Upper lobe of left lung (tissue), 6 donors: ENCODE measurements around the gene DPH6. TPM values are rescaled to one million over a fixed set of nuclear protein-coding genes. Genes with fewer than 3 reads are reported as not detected.

ENCODE experiments used
- ATAC-seq, 2 donors: fragments of 200-7000 bp; cut with Tn5 transposase; one replicate each; pipeline ENCODE4 v1.9.1; 2022; ENCODE audit warnings: mild to moderate bottlenecking in 2 of 2, moderate library complexity in 2 of 2; ENCODE audit not compliant: low FRiP score in 2 of 2
- DNase-seq, 2 donors: peaks; one replicate each; pipeline ENCODE4 v3.0.0-alpha.2; 2019 to 2020
- H3K27ac ChIP-seq, 4 donors: fragments of 200-600 bp; sonication (generic); one replicate each; pipeline ENCODE4 v1.5.1; 2016 to 2019
- H3K27me3 ChIP-seq, 4 donors: fragments of 200-600 bp; sonication (generic); one replicate each; pipeline ENCODE4 v1.5.1; 2017 to 2019
- H3K36me3 ChIP-seq, 4 donors: fragments of 200-600 bp; sonication (generic); one replicate each; pipeline ENCODE4 v1.5.1; 2016 to 2019
- H3K4me1 ChIP-seq, 4 donors: fragments of 200-600 bp; sonication (generic); one replicate each; pipeline ENCODE4 v1.5.1; 2018 to 2019
- H3K4me3 ChIP-seq, 4 donors: fragments of 200-600 bp; sonication (generic); one replicate each; pipeline ENCODE4 v1.5.1; 2017 to 2019; ENCODE audit warnings: mild to moderate bottlenecking in 2 of 4, moderate library complexity in 1 of 4
- H3K9me3 ChIP-seq, 4 donors: fragments of 200-600 bp; sonication (generic); one replicate each; pipeline ENCODE4 v1.5.1; 2018 to 2019
- EP300 ChIP-seq, 4 donors: sonication (generic); formaldehyde crosslinking; IDR thresholded peaks; one replicate each; pipeline ENCODE4 v1.5.1; 2017; ENCODE audit warnings: antibody characterized with exemption in 4 of 4, control low read depth in 2 of 4
- POLR2A ChIP-seq, 4 donors: fragments of 450-650 bp; IDR thresholded peaks; one replicate each; pipeline ENCODE4 v1.5.1; 2016 to 2017; ENCODE audit warnings: antibody characterized with exemption in 4 of 4, mild to moderate bottlenecking in 2 of 4
- POLR2AphosphoS5 ChIP-seq, 2 donors: sonication (generic); formaldehyde crosslinking; IDR thresholded peaks; one replicate each; pipeline ENCODE4 v1.5.1; 2017; ENCODE audit warnings: antibody characterized with exemption in 2 of 2
- WGBS, 2 donors: methylation state at CpG; one replicate each; pipeline ENCODE4 v1.1.5; 2017 to 2018; 5-methylcytosine and 5-hydroxymethylcytosine counted together
- total RNA-seq, 6 donors: library from RNA; depleted of rRNA in 4 of 6; stranded (reverse); fragments of >200 nt in 4 of 6; gene quantifications; one replicate each; pipeline versions ENCODE4 v1.1.0 to v1.2.1, GENCODE V29; 2016 to 2021
- TF ChIP-seq, protein P1 (sequence below), 6 experiments: fragments of 450-650 bp in 4 of 6; fragments of 200-600 bp in 2 of 6; sonication (generic) in 2 of 6; IDR thresholded peaks; one replicate each; pipeline ENCODE4 v1.5.1; 2016 to 2019; ENCODE audit warnings: antibody characterized with exemption in 6 of 6
- donor health status: DM: no; HTN: no; CAD: no; lungs with moderate emphysema.
- donor health status: DM: no; HTN: yes; CAD: no; lungs with severe emphysema.

The DPH6 gene
- total RNA-seq, 6 donors from 2014 or later, result 6.3 to 48.2 (median 14.6) TPM

DNA sequence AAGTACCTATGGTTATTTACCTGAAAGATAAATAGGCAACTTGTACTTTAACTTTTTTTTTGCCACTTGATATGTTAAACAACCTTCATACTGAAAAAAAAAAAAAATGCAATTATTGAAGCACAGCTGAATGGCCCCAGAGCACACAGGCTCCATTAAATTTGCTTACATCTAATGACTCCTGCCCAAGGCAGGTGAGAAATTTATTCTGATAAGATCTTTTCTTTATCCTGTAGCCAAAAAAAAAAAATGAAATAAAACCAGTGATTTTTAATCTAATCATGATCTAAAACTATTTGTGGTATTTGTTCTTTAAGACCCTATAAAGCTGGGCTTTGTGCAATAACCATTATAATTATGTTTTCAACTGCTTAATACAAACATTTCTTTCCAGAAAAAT lies 115.7 kb downstream of the DPH6 start:
- TF ChIP-seq POLR2A (IDR thresholded peaks at IDR 0.05) (no peak), POLR2AphosphoS5 (IDR thresholded peaks at IDR 0.05) (no peak), EP300 (IDR thresholded peaks at IDR 0.05) (no peak)
- TF ChIP-seq, protein P1, sequence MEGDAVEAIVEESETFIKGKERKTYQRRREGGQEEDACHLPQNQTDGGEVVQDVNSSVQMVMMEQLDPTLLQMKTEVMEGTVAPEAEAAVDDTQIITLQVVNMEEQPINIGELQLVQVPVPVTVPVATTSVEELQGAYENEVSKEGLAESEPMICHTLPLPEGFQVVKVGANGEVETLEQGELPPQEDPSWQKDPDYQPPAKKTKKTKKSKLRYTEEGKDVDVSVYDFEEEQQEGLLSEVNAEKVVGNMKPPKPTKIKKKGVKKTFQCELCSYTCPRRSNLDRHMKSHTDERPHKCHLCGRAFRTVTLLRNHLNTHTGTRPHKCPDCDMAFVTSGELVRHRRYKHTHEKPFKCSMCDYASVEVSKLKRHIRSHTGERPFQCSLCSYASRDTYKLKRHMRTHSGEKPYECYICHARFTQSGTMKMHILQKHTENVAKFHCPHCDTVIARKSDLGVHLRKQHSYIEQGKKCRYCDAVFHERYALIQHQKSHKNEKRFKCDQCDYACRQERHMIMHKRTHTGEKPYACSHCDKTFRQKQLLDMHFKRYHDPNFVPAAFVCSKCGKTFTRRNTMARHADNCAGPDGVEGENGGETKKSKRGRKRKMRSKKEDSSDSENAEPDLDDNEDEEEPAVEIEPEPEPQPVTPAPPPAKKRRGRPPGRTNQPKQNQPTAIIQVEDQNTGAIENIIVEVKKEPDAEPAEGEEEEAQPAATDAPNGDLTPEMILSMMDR (IDR thresholded peaks at IDR 0.05), result no peak
- H3K4me3 ChIP-seq, result no peak overlapping the region
- H3K4me1 ChIP-seq, result no peaks in the 10 kb centered on the region
- H3K9me3 ChIP-seq, result no peaks in the 10 kb centered on the region
- ATAC-seq (no peak), DNase-seq (no peak)
- no peaks in the 10 kb centered on the region for H3K36me3 ChIP-seq
- H3K27me3 ChIP-seq, result no peaks in the 10 kb centered on the region
- H3K27ac ChIP-seq, result no peak overlapping the region

DNA sequence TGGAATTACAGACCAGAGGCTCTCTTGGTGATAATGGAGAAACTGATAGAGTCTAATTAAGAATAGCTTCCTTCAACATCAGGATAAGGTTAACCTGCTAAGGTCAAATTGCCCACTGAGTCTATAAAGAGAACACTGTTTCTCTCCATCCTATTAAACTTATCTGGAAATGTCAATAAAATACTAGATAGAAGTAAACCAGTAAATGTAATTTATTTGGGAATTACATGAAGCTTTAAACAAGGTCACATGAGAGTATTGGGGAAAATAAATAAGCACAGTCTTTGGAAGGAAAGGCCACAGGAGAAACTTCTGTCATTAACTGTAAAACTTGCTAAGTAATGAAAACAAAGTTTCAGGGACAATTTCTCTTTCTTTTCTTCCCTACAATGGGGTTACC lies 118.5 kb downstream of the DPH6 start:
- Histone ChIP-seq H3K27me3 (no peaks in the 10 kb centered on the region), H3K36me3 (no peaks in the 10 kb centered on the region), H3K27ac (no peak overlapping the region), H3K4me1 (no peaks in the 10 kb centered on the region), H3K9me3 (no peaks in the 10 kb centered on the region), H3K4me3 (no peak overlapping the region)
- no peak for ATAC-seq
- TF ChIP-seq EP300 (IDR thresholded peaks at IDR 0.05) (no peak), POLR2AphosphoS5 (IDR thresholded peaks at IDR 0.05) (no peak), POLR2A (IDR thresholded peaks at IDR 0.05) (no peak)
- TF ChIP-seq, protein P1 (IDR thresholded peaks at IDR 0.05), result no peak
- no peak for DNase-seq

DNA sequence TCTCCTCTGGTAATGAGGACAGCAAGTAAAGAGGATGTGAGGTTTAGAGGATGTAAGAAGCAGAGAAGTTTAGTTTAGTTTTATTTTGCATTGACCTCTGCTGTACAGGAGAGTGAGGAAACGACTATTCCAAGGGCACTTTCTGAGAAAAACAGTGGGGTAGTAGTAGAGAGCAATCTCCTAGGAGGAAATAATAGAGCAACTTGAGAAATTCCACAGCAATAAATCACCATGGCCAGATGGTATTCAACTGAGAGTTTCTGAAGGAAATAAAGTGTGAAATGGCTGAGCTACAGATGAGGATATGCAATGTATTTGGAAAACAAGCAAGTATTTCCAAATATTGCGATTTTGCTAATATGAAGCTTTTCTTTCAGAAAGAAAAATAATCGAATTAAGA lies 118.9 kb downstream of the DPH6 start:
- no peak for TF ChIP-seq POLR2A (IDR thresholded peaks at IDR 0.05)
- no peak for TF ChIP-seq POLR2AphosphoS5 (IDR thresholded peaks at IDR 0.05)
- TF ChIP-seq, protein P1 (IDR thresholded peaks at IDR 0.05), result no peak
- TF ChIP-seq EP300 (IDR thresholded peaks at IDR 0.05), result no peak
- H3K4me3 ChIP-seq, result no peak overlapping the region
- no peaks in the 10 kb centered on the region for H3K9me3 ChIP-seq
- H3K27ac ChIP-seq, result no peak overlapping the region
- no peak for ATAC-seq
- DNase-seq, result no peak
- H3K36me3 ChIP-seq, result no peaks in the 10 kb centered on the region
- no peaks in the 10 kb centered on the region for H3K27me3 ChIP-seq
- no peaks in the 10 kb centered on the region for H3K4me1 ChIP-seq
- 60 to 68% methylated on average over 3 of the region's 3 CpGs for WGBS, 2 donors

GRCh38 chr15:35410775-35411174 lies 135.2 kb downstream of the DPH6 start:
- Histone ChIP-seq H3K36me3 (no peaks in the 10 kb centered on the region), H3K27me3 (no peaks in the 10 kb centered on the region), H3K4me3 (no peak overlapping the region), H3K9me3 (no peaks in the 10 kb centered on the region), H3K4me1 (no peaks in the 10 kb centered on the region), H3K27ac (no peak overlapping the region)
- DNase-seq (no peak), ATAC-seq (no peak)
- WGBS, 2 donors, result 74 to 84% methylated on average over 1 of the region's 1 CpG
- TF ChIP-seq EP300 (IDR thresholded peaks at IDR 0.05) (no peak), POLR2AphosphoS5 (IDR thresholded peaks at IDR 0.05) (no peak), POLR2A (IDR thresholded peaks at IDR 0.05) (no peak)
- TF ChIP-seq, protein P1 (IDR thresholded peaks at IDR 0.05), result no peak

DNA sequence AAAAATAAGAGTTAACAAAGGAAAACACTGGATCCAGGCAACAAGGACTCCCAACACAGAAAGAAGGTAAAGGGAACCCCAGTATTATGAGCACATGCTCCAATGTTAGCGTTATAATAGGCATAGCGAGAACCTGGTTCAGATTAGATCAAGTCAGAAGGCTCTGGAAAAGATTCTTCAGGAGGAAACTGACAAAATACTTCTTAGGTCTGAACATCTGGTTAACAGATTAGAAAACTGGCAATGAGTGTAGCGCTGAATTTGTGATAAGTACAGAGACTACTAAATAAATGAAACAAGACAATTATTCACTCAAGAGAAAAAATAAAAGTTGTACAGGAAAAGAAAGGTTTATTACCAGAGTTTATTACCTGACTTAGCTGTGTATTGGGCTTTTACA lies 146.1 kb downstream of the DPH6 start:
- H3K27me3 ChIP-seq, result no peaks in the 10 kb centered on the region
- ATAC-seq, result no peak
- H3K27ac ChIP-seq, result no peak overlapping the region
- no peak overlapping the region for H3K4me3 ChIP-seq
- WGBS, 2 donors, result 93 to 97% methylated on average over 3 of the region's 3 CpGs
- H3K9me3 ChIP-seq, result no peaks in the 10 kb centered on the region
- H3K36me3 ChIP-seq, result no peaks in the 10 kb centered on the region
- no peaks in the 10 kb centered on the region for H3K4me1 ChIP-seq
- TF ChIP-seq POLR2AphosphoS5 (IDR thresholded peaks at IDR 0.05), result no peak
- TF ChIP-seq, protein P1 (IDR thresholded peaks at IDR 0.05), result no peak
- no peak for TF ChIP-seq EP300 (IDR thresholded peaks at IDR 0.05)
- no peak for TF ChIP-seq POLR2A (IDR thresholded peaks at IDR 0.05)
- no peak for DNase-seq
